Measurements from ENCODE around the gene MAPK13.

- TF ChIP-seq PATZ1 (CRISPR knock-in tag; IDR thresholded peaks at IDR 0.05; ENCODE audit: borderline replicate concordance) = no peak
- no peak for TF ChIP-seq ARNTL (CRISPR knock-in tag; IDR thresholded peaks at IDR 0.05; ENCODE audit: borderline replicate concordance, low read depth)
- no peak for TF ChIP-seq CREB5 (CRISPR knock-in tag; IDR thresholded peaks at IDR 0.05; ENCODE audit: low read depth)
- no peak for TF ChIP-seq TSHZ2 (CRISPR knock-in tag; IDR thresholded peaks at IDR 0.05)
- TF ChIP-seq ESRRG (CRISPR knock-in tag; IDR thresholded peaks at IDR 0.05) = no peak
- TF ChIP-seq RARB (CRISPR knock-in tag; IDR thresholded peaks at IDR 0.05) = no peak
- TF ChIP-seq ZFP3 (CRISPR knock-in tag; IDR thresholded peaks at IDR 0.05) = no peak
- TF ChIP-seq ZC3H10 (CRISPR knock-in tag; IDR thresholded peaks at IDR 0.05) = no peak
- no peak for TF ChIP-seq ZNF70 (CRISPR knock-in tag; IDR thresholded peaks at IDR 0.05)
- no peak for TF ChIP-seq CSRNP3 (CRISPR knock-in tag; IDR thresholded peaks at IDR 0.05)
- TF ChIP-seq CSDC2 (CRISPR knock-in tag; IDR thresholded peaks at IDR 0.05) = no peak
- no peak for TF ChIP-seq GLIS3 (CRISPR knock-in tag; IDR thresholded peaks at IDR 0.05)
- TF ChIP-seq PPARA (CRISPR knock-in tag; IDR thresholded peaks at IDR 0.05; ENCODE audit: borderline replicate concordance) = no peak
Observed at GRCh38 chr6:36082318-36082717, 48.0 kb upstream of the MAPK13 start.

All from SK-N-SH treated with all-trans-retinoic acid at 6 μM for 48 hours (cell line).